HL-60 (cell line): ENCODE data around the gene RECK.

Experiments
- DNase-seq, 2 experiments: peaks; one replicate each; pipeline ENCODE4 v3.0.0-alpha.2; 2010 to 2020; ENCODE audit warnings: low read depth in 1 of 2, low spot score in 1 of 2
- H3K27ac ChIP-seq: fragments of 250-450 bp; sonication (Bioruptor Pico); replicated peaks from 2 replicates; pipeline ENCODE4 v1.5.1; 2020; ENCODE audit warnings: mild to moderate bottlenecking, moderate library complexity
- H3K27me3 ChIP-seq: fragments of 250-450 bp; sonication (Bioruptor Pico); 2 replicates; pipeline ENCODE4 v1.5.1; 2021; ENCODE audit warnings: mild to moderate bottlenecking, moderate library complexity; ENCODE audit not compliant: insufficient read depth, poor library complexity, severe bottlenecking
- H3K4me3 ChIP-seq: replicated peaks from 2 replicates; pipeline ENCODE4 v1.5.1; 2011; ENCODE audit warnings: mild to moderate bottlenecking, control low read depth, low read length; ENCODE audit not compliant: insufficient read depth
- CTCF ChIP-seq: IDR thresholded peaks from one replicate; pipeline ENCODE4 v1.5.1; 2011; ENCODE audit warnings: low read length, control low read depth, inconsistent platforms; ENCODE audit not compliant: insufficient read depth
- GABPA ChIP-seq: IDR thresholded peaks from 2 replicates; pipeline ENCODE4 v1.6.1; 2012; ENCODE audit warnings: low read depth
- POLR2AphosphoS5 ChIP-seq: IDR thresholded peaks from 2 replicates; pipeline ENCODE4 v1.6.1; 2012; ENCODE audit warnings: low read depth
- REST ChIP-seq: IDR thresholded peaks from 2 replicates; pipeline ENCODE4 v1.6.1; 2012; ENCODE audit warnings: low read depth; ENCODE audit not compliant: insufficient replicate concordance
- SPI1 ChIP-seq: IDR thresholded peaks from 2 replicates; pipeline ENCODE4 v1.6.1; 2012; ENCODE audit warnings: low read depth, mild to moderate bottlenecking, borderline replicate concordance

The RECK gene

DNA sequence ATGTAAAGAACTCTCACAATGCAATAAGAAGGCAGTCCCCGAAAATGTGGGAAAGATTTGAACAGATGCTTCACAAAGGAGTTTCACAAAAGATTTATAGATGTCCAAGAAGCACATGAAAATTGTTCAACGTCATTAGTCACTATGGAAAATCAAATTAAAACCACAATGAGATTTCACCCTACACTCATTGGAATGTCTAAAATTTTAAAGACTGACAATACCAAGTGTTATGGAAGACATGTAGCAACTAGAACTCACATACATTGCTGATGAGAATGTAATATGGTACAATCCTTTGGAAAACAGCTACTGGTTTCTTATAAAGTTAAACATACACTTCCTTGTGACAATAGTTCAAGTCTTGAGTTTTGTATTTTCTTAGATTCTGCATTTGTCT is 11.0 kb upstream of the RECK start:
- Histone ChIP-seq H3K4me3 (no peak overlapping the region), H3K27ac (no peak overlapping the region), H3K27me3 (peaks cover 4% of the 10 kb centered on the region)
- no peak for DNase-seq
- TF ChIP-seq GABPA, result no peak
- TF ChIP-seq CTCF, result no peak
- TF ChIP-seq REST, result no peak
- TF ChIP-seq SPI1, result no peak
- no peak for TF ChIP-seq POLR2AphosphoS5

GRCh38 chr9:36029202-36029601 is 7.5 kb upstream of the RECK start:
- TF ChIP-seq SPI1, result no peak
- TF ChIP-seq CTCF, result no peak
- no peak for TF ChIP-seq REST
- TF ChIP-seq GABPA, result no peak
- DNase-seq, result no peak
- Histone ChIP-seq H3K27me3 (peaks cover 6% of the 10 kb centered on the region), H3K27ac (no peak overlapping the region), H3K4me3 (no peak overlapping the region)

DNA sequence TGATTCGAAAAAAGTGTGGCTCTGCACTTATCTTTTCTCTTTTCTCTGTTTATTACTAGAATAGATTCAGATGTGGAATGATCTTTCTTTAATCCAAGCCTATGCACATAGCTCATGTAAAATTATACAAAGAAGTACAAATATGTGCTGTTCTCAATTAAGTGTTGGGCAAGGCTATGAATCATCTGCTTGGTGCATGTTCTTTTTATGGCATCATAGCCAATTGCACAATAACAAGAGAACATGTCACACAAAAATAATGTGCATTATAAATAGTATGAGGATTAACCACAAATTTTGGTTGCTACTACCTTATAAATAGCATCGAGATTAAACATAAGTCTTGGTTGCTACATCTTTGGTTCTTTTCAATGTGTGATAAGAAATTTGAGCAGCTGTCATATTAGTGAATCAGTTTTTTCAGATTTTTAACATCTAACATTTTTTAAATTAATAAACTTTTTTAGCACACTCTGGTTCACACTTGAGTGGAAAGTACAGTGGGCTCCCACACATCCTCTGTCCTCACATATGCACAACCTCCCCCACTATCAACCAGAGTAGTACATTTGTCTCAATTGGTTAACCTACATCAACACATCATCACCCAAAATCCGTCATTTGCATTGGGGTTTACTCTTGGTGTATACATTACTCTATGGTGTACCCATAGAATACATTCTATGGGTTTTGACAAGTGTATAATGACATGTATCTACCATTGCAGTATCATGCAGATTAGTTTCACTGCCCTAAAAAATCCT is 6.8 kb upstream of the RECK start:
- Histone ChIP-seq H3K27me3 (peaks cover 6% of the 10 kb centered on the region), H3K27ac (no peak overlapping the region), H3K4me3 (no peak overlapping the region)
- TF ChIP-seq GABPA, result no peak
- no peak for TF ChIP-seq SPI1
- no peak for TF ChIP-seq CTCF
- TF ChIP-seq POLR2AphosphoS5, result no peak
- TF ChIP-seq REST, result no peak
- peak; percentile 21 to 82 for DNase-seq
